Measurements from ENCODE around the gene TBX10.

GRCh38 chr11:67639438-67639859, at the start of gene TBX10:
- TF ChIP-seq CTCF (IDR thresholded peaks at IDR 0.05; ENCODE audit: insufficient read depth, low read depth, low read length) = no peak
- TF ChIP-seq EZH2 (IDR thresholded peaks at IDR 0.05; ENCODE audit: insufficient read depth, low read length) = no peak
